T-helper 2 cell treated with Interferon-gamma antibody and Interleukin-4, amounts not matched to agents 5 μg/mL and 100 μg/mL, for 36 hours (primary cell): ENCODE measurements around the gene CDC25A.
A peak's percentile ranks its signal among the peaks of the same experiment; 100 is the strongest.

Source experiments
- DNase-seq: peaks from one replicate; pipeline ENCODE4 v3.0.0; 2021; ENCODE audit warnings: low spot score
- H3K27ac Mint-ChIP-seq: one replicate; pipeline ENCODE4 v1.8.0; 2021; ENCODE audit warnings: mild to moderate bottlenecking, mixed read lengths
- H3K27me3 Mint-ChIP-seq: one replicate; pipeline ENCODE4 v1.8.0; 2021; ENCODE audit warnings: low read depth, mixed read lengths
- H3K36me3 Mint-ChIP-seq: one replicate; pipeline ENCODE4 v1.8.0; 2021; ENCODE audit warnings: low read depth, mixed read lengths
- H3K4me1 Mint-ChIP-seq: one replicate; pipeline ENCODE4 v1.8.0; 2021; ENCODE audit warnings: low read depth, mixed read lengths
- H3K4me3 Mint-ChIP-seq: one replicate; pipeline ENCODE4 v1.8.0; 2022; ENCODE audit warnings: mild to moderate bottlenecking, moderate library complexity, mixed read lengths
- H3K9me3 Mint-ChIP-seq: one replicate; pipeline ENCODE4 v1.8.0; 2021; ENCODE audit warnings: mixed read lengths

Gene CDC25A

DNA sequence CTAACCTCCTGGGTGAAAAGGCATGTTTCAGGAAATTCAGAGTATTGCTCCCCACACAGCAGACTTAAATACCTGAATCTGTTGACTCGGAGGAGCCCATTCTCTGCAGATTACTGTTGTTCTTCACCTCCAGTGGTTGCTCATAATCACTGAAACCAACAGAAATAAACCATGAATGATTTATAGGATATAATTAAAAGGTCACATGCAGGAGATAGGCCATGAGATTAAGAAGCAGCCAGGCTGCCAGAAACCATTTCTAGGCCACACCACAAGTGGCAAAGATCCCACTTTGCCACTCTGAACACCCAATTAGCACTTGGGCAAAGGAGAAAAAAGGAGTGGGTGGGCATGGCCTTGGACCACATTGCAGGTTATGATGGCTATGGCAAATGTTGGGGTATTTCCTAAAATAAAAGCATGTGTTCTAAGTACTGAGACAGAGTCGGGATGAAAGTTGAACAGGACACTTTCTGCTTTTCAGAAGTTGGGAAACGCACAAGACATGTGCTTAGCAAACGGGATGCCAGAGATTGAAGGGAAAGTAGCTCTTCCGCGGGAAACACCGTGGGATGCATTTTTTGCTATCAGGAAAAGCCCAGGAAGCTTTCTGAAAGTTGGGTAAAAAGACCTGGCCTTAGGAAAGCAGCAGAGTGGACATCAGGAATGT, 1.5 kb downstream of the CDC25A start:
- H3K27ac Mint-ChIP-seq = peak overlapping the region; percentile 78
- H3K4me1 Mint-ChIP-seq = peaks cover 31% of the 10 kb centered on the region
- no peaks in the 10 kb centered on the region for H3K9me3 Mint-ChIP-seq
- DNase-seq = no peak
- H3K4me3 Mint-ChIP-seq = peak overlapping the region; percentile 87
- H3K27me3 Mint-ChIP-seq = no peaks in the 10 kb centered on the region
- peaks cover 44% of the 10 kb centered on the region for H3K36me3 Mint-ChIP-seq

DNA sequence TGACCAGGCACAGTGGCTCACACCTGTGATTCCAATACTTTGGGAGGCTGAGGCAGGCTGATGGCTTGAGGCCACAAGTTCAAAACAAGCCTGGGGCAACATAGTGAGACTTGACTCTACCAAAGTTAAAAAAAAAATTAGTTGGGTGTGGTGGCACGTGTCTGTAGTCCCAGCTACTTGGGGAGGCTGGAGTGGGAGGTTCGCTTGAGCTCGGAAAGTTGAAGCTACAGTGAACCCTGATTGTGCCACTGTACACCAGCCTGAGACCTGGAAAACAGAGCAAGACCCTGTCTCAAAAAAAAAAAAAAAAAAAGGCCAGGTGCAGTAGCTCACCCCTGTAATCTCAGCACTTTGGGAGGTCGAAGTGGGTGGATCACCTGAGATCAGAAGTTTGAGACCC, 3.1 kb downstream of the CDC25A start:
- DNase-seq = no peak
- no peak overlapping the region for H3K4me3 Mint-ChIP-seq
- H3K9me3 Mint-ChIP-seq = no peaks in the 10 kb centered on the region
- peaks cover 38% of the 10 kb centered on the region for H3K4me1 Mint-ChIP-seq
- H3K27ac Mint-ChIP-seq = no peak overlapping the region
- H3K36me3 Mint-ChIP-seq = peaks cover 55% of the 10 kb centered on the region
- H3K27me3 Mint-ChIP-seq = no peaks in the 10 kb centered on the region

DNA sequence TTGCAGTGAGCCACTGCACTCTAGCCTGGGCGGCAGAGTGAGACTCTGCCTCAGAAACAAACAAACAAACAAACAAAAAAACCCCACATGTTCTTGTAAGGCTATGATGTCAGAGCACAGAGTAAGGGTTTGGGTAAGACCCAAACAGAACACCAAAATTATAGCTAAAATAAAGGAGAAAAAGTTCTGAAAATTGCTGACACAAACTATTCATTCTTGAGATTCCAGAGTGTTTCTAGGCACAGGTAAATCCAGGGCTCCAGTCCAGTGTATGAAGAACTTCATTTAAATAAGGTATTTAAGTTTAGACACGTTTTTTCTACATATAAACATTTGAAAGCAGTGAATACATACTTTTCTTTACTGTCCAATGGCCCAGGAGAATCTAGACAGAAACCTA, 3.9 kb downstream of the CDC25A start:
- Mint-ChIP-seq H3K27me3 (no peaks in the 10 kb centered on the region), H3K36me3 (peaks cover 62% of the 10 kb centered on the region), H3K4me1 (peaks cover 38% of the 10 kb centered on the region), H3K4me3 (no peak overlapping the region), H3K9me3 (no peaks in the 10 kb centered on the region), H3K27ac (no peak overlapping the region)
- DNase-seq = no peak

DNA sequence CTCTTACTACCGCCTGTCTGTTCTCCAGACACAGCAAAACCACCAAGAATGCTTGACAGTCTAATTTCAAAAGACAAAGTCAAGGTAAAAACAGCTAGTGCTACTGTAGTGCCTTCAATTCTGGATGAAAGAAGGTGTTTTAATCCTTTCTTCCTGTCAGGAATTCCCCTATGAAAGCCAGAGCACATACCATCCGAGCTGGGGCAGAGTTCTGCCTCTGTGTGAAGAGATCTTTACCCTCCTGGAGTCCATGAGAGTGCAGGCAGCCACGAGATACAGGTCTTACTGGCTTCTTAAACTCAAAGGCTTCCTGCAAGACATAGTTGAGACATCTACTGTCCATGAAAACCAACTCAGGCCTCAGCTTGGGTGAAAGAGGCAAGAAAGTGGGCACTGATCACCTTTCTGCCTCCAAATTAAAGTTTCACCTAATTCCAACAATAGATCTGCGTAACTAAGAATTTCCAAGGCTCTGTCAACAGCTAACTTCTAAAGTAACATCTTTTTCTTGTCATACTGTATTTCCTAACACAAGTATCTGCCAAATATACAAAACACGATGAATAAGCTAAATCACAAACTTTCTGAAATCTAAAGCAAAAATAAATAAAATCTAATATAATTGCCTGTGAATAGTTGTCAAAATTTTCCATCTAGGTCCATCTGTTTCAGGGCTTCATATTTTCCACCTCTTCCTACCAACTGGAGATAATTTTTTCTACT, 7.5 kb downstream of the CDC25A start:
- Mint-ChIP-seq H3K4me1 (peaks cover 21% of the 10 kb centered on the region), H3K4me3 (no peak overlapping the region), H3K27me3 (no peaks in the 10 kb centered on the region), H3K9me3 (no peaks in the 10 kb centered on the region), H3K36me3 (peaks cover 68% of the 10 kb centered on the region), H3K27ac (no peak overlapping the region)
- no peak for DNase-seq

DNA sequence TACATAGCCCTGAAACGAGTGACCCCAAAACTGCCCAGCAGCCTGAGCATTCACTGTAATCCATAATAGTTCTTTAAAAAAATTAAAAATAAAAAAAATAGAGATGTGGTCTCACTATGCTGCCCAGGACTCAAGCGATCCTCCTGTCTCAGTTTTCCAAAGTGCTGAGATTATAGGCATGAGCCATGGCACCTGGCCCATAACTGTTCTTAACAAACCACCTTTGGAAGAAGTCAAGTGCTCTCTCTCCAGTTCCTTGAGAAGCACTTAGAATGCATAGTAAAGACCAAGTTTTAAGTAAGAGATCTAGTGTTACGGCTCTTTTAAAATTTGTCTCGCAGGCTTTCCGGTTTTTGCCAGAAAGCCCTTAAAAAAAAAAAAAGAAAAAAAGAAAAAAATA, 8.2 kb downstream of the CDC25A start:
- no peak for DNase-seq
- H3K27ac Mint-ChIP-seq = no peak overlapping the region
- H3K4me3 Mint-ChIP-seq = no peak overlapping the region
- no peaks in the 10 kb centered on the region for H3K9me3 Mint-ChIP-seq
- peaks cover 67% of the 10 kb centered on the region for H3K36me3 Mint-ChIP-seq
- no peaks in the 10 kb centered on the region for H3K27me3 Mint-ChIP-seq
- H3K4me1 Mint-ChIP-seq = peaks cover 16% of the 10 kb centered on the region

DNA sequence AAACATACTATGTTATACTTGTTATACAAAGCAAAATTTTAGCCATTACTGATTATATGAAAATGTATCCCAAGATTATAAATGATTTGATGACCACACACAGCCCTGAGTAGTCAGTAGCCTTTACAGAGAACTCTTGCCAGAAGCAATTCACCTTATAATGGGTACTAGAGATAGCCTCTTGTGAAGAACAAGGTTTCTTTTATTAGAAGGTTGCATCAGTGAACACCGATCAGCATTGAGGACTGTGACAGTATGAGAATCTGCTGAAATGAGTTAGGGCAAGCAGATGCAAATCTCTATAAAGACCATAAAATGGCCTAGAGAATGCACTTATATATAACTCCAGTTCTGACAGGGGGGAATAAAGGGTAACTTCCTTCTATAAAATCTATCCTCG, 10.1 kb downstream of the CDC25A start:
- peaks cover 16% of the 10 kb centered on the region for H3K4me1 Mint-ChIP-seq
- no peak overlapping the region for H3K27ac Mint-ChIP-seq
- no peak for DNase-seq
- no peak overlapping the region for H3K4me3 Mint-ChIP-seq
- peaks cover 69% of the 10 kb centered on the region for H3K36me3 Mint-ChIP-seq
- no peaks in the 10 kb centered on the region for H3K9me3 Mint-ChIP-seq
- H3K27me3 Mint-ChIP-seq = no peaks in the 10 kb centered on the region

DNA sequence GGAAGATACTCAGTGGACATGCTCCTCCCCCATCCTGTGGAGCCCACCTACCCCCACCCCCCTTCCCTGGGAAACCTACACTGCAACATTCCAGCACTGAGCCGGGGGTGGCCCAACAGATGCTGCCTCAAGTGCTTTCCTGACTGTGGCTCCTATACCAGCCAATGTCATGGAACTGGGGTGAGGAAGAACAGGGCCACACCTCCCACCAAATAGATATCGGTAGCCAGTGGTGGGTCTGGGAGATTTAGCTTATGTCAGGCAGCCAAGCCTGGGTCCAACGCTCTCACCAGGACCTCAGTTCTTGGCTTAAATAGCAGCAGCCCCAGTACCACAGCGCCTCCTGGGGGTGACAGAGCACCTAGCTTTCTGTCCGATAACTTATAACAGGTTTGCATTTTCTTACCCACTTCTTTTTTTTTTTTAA, 30.3 kb downstream of the CDC25A start:
- peak; percentile 18 for DNase-seq
- H3K36me3 Mint-ChIP-seq = peaks cover 24% of the 10 kb centered on the region

DNA sequence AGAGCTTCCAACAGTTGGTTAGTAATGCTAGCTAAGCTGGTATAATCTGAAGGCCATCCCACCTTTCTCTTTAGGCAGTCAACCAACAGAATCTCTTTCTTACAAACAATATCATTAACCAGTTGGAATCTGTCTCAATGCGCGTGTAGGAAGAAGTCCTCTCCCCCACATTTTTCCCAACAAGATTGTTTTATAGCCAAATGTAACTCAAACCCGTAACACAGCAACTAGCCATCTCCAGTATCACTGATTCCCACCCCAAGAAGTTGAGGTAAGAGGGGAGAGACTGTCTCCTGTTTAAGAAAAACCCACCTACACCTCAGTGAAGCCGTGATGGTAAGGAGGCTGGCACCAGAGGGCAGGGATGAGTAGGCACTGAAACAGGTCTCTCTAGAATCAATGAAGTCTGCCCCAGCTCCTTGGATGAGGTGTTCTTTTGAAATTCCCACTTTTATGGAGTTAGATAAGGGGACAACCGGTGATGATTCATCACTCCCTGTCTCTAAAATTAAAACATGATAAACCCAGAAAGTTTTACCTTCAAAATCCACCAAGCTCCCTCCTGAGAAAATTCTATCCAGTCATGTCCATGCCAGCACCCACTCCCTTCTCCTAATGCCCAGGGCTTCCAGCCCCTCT, 30.9 kb downstream of the CDC25A start:
- Mint-ChIP-seq H3K27ac (no peak overlapping the region), H3K27me3 (peaks cover under 1% of the 10 kb centered on the region), H3K4me1 (no peaks in the 10 kb centered on the region), H3K4me3 (no peak overlapping the region), H3K36me3 (peaks cover 24% of the 10 kb centered on the region), H3K9me3 (no peaks in the 10 kb centered on the region)
- no peak for DNase-seq

More for the DNA sequence above, 30.3 kb downstream of the CDC25A start:
- Mint-ChIP-seq H3K9me3 (no peaks in the 10 kb centered on the region), H3K4me1 (no peaks in the 10 kb centered on the region), H3K27me3 (no peaks in the 10 kb centered on the region), H3K27ac (no peak overlapping the region), H3K4me3 (no peak overlapping the region)

DNA sequence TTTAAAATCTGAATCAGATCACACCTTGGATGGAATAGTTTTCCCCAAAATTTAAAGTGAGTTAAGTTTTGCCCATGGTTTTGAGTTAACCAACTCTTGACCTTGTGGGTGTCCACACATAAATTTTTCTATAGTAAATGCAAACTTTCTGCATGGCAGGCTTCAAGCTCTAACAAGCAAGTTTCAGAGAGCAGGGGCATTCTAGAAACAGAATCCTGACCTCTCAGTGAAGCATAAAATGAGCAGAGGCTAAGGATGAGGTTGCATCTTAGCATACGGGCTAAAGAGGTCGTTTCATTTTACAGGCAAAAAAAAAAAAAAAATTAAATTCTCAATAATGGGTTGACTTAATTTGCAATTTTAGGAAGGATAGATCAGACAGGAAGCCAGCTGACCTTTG, 32.1 kb downstream of the CDC25A start:
- Mint-ChIP-seq H3K4me3 (no peak overlapping the region), H3K36me3 (peaks cover 14% of the 10 kb centered on the region), H3K9me3 (no peaks in the 10 kb centered on the region), H3K27me3 (peaks cover 2% of the 10 kb centered on the region), H3K27ac (no peak overlapping the region), H3K4me1 (peaks cover 4% of the 10 kb centered on the region)
- no peak for DNase-seq

DNA sequence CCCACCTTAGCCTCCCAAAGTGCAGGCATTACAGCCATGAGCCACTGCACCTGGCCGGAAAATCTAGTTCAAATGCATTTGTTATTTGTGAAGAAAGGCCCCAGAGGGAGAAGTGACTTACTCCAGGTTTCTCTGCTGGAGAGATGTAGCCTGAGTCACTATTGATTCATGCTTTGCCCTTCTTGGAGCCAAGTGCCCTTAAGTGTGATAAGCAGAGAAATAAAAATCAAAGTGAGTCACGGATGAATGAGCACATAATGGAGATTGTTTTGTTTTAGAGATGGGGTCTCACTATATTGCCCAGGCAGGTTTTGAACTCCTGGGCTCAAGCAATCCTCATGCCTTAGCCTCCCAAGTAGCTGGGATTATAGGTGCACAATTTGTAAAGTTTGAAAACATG, 33.1 kb downstream of the CDC25A start:
- Mint-ChIP-seq H3K27me3 (peaks cover 2% of the 10 kb centered on the region), H3K4me1 (peaks cover 5% of the 10 kb centered on the region), H3K36me3 (peaks cover 13% of the 10 kb centered on the region), H3K4me3 (no peak overlapping the region), H3K27ac (no peak overlapping the region), H3K9me3 (no peaks in the 10 kb centered on the region)
- no peak for DNase-seq

DNA sequence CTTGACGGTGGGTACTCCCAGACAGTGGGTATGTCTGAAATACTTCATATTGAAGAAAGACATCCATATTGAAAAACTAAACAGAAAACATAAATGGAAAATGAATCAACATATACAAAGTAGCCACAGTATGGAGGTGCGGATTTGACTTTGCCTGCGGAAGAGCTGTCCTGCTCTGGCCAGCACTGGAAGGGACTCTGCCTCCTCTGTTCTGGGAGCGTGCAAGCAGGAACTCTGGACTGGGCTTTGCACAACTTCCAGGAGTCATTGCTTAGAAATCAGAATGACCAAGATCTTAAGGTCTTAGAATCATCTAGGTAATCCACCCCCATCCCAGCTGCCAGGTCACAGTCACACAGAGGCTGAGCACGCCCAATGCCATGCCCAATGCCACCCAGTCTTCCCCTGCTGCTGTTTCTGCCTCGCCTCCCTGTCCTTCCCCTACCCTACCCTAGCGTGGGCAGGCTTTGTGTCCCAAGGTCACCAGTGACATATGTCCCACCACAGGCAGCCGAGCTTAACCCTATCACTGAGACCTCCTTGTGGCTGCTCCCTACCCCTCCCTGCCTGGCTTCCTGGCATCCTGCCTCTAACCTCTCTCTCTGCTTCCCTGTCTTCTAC, 36.3 kb downstream of the CDC25A start:
- Mint-ChIP-seq H3K9me3 (no peaks in the 10 kb centered on the region), H3K27me3 (peaks cover 2% of the 10 kb centered on the region), H3K36me3 (no peaks in the 10 kb centered on the region), H3K4me1 (peaks cover 5% of the 10 kb centered on the region), H3K27ac (no peak overlapping the region), H3K4me3 (no peak overlapping the region)
- DNase-seq = no peak

DNA sequence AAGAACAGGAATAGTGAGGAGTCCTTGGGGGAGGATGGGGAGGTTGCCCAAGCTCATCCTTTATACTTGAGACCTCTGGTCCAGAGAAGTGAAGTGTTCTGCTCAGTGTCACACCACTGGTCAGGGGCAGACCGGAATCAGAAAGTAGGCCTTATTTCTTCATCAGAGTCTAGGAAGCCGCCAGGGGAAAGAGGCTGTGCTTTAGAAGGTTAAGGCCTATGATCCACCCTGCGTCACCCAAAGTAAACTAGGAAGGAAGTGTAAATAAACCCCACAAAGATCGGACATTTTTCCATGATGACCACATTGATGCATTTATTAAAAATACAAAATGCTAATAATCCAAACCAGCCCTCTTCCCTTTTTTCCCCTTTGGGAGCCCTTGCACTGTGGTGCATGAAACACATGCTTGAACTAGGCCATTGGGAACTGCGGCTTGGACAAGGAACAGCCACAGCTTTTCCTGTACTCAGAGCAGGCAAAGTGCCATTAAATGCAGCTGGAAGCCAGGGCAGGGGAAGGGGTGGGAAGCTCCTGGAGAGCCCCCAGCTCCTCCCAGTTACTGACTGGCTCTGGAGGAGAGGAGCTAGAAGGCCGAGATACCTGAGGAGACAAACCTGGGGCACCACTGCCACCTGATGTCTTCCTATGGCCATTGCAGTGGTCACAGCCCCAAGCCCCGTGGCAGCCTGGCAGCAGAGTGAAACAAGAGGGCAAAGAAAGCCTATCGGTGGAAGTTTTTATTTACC, 37.0 kb downstream of the CDC25A start:
- H3K4me3 Mint-ChIP-seq = no peak overlapping the region
- H3K4me1 Mint-ChIP-seq = peaks cover 5% of the 10 kb centered on the region
- H3K27me3 Mint-ChIP-seq = peaks cover 2% of the 10 kb centered on the region
- no peaks in the 10 kb centered on the region for H3K9me3 Mint-ChIP-seq
- DNase-seq = peak; percentile 55
- H3K27ac Mint-ChIP-seq = no peak overlapping the region
- no peaks in the 10 kb centered on the region for H3K36me3 Mint-ChIP-seq

DNA sequence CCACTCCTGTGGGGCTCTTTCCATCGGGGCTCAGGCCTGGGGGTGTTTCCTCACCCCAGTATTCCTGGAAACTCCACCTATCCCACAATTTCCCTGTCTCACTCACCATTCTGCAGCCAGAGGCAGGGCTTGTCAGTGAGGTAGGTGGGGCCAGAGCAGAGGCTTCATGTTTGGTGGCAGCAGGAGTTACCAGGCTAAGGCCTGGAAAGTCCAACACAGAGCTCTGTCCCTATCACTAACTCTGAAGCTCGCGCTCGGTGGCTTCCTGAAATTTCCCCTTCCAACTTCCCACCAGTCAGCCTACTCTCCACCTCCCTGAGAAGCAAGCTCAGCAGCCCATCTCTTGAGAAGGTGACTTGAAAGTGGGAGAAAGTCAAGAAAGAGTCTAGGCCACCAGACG, 44.2 kb downstream of the CDC25A start:
- Mint-ChIP-seq H3K9me3 (no peaks in the 10 kb centered on the region), H3K4me3 (no peak overlapping the region), H3K4me1 (no peaks in the 10 kb centered on the region), H3K27me3 (no peaks in the 10 kb centered on the region), H3K27ac (no peak overlapping the region), H3K36me3 (no peaks in the 10 kb centered on the region)
- DNase-seq = no peak
